ENCODE data around the gene SGIP1. TPM values are rescaled to one million over a fixed set of nuclear protein-coding genes. Genes with fewer than 3 reads are reported as not detected.

The SGIP1 gene
- polyA plus RNA-seq, 1 of the 3 experiments (the other 2 are of a cell fraction): 15.5 TPM

- Histone ChIP-seq H3F3A (replicated peaks; ENCODE audit: insufficient read depth) (no peaks in the 10 kb centered on the region), H3K4me2 (no peak overlapping the region), H4K20me1 (ENCODE audit: insufficient read depth) (no peaks in the 10 kb centered on the region), H2AFZ (ENCODE audit: low read depth) (no peak overlapping the region), H3K4me1 (ENCODE audit: control insufficient read depth in 1 of 2, insufficient read depth in 2 of 2, low read depth in 1 of 2, low read length in 1 of 2) (no peaks in the 10 kb centered on the region; a peak in 1 of 4 replicates), H3K79me2 (ENCODE audit: insufficient read depth) (no peaks in the 10 kb centered on the region), H3K36me3 (replicated peaks in 1 of 2; ENCODE audit: control insufficient read depth in 1 of 2, insufficient read depth in 2 of 2, low read length in 1 of 2) (no peaks in the 10 kb centered on the region), H3K27ac (ENCODE audit: low read depth in 2 of 2, low read length in 1 of 2) (no peak overlapping the region), H3K9me2 (no peaks in the 10 kb centered on the region), H3K9me3 (no peaks in the 10 kb centered on the region), H3K9ac (no peak overlapping the region), H3K27me3 (ENCODE audit: insufficient read depth) (no peaks in the 10 kb centered on the region), H3K4me3 (ENCODE audit: low read depth in 2 of 2, low read length in 1 of 2) (no peak overlapping the region)
- ChIA-PET CTCF (interaction anchor here (1.2 kb wide), 1 partner anchor 161 kb away, joined by 3 read pairs; no protein-coding TSS in a partner anchor), POLR2A (no interaction called here)
- TF ChIP-seq, protein P1, sequence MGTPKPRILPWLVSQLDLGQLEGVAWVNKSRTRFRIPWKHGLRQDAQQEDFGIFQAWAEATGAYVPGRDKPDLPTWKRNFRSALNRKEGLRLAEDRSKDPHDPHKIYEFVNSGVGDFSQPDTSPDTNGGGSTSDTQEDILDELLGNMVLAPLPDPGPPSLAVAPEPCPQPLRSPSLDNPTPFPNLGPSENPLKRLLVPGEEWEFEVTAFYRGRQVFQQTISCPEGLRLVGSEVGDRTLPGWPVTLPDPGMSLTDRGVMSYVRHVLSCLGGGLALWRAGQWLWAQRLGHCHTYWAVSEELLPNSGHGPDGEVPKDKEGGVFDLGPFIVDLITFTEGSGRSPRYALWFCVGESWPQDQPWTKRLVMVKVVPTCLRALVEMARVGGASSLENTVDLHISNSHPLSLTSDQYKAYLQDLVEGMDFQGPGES (IDR thresholded peaks at IDR 0.05; ENCODE audit: low read depth, low read length): no peak
- TF ChIP-seq FOXM1 (IDR thresholded peaks at IDR 0.05; ENCODE audit: low read depth) (no peak), ELF1 (IDR thresholded peaks at IDR 0.05) (no peak), JUND (IDR thresholded peaks at IDR 0.05) (no peak), GABPA (IDR thresholded peaks at IDR 0.05; ENCODE audit: low read depth) (no peak), MAX (IDR thresholded peaks at IDR 0.05; ENCODE audit: low read depth) (no peak), TEAD4 (IDR thresholded peaks at IDR 0.05; ENCODE audit: borderline replicate concordance, insufficient read depth) (no peak), RFX5 (IDR thresholded peaks at IDR 0.05; ENCODE audit: low read length) (no peak), RCOR1 (IDR thresholded peaks at IDR 0.05; ENCODE audit: low read length) (no peak), RXRA (IDR thresholded peaks at IDR 0.05; ENCODE audit: borderline replicate concordance, low read depth) (no peak), EP300 (IDR thresholded peaks at IDR 0.05; ENCODE audit: borderline replicate concordance in 1 of 2, low read depth in 1 of 2, low read length in 1 of 2) (no peak), MEF2A (IDR thresholded peaks at IDR 0.05; ENCODE audit: borderline replicate concordance, low read depth) (no peak), TAF1 (IDR thresholded peaks at IDR 0.05; ENCODE audit: borderline replicate concordance, low read depth, low read length) (no peak), RAD21 (IDR thresholded peaks at IDR 0.05; ENCODE audit: low read length) (no peak), POLR2AphosphoS5 (IDR thresholded peaks at IDR 0.05; ENCODE audit: low read depth, low read length) (no peak), NFIC (IDR thresholded peaks at IDR 0.05; ENCODE audit: borderline replicate concordance) (no peak), SMC3 (IDR thresholded peaks at IDR 0.05; ENCODE audit: low read depth, low read length) (no peak)
- TF ChIP-seq, protein P2, sequence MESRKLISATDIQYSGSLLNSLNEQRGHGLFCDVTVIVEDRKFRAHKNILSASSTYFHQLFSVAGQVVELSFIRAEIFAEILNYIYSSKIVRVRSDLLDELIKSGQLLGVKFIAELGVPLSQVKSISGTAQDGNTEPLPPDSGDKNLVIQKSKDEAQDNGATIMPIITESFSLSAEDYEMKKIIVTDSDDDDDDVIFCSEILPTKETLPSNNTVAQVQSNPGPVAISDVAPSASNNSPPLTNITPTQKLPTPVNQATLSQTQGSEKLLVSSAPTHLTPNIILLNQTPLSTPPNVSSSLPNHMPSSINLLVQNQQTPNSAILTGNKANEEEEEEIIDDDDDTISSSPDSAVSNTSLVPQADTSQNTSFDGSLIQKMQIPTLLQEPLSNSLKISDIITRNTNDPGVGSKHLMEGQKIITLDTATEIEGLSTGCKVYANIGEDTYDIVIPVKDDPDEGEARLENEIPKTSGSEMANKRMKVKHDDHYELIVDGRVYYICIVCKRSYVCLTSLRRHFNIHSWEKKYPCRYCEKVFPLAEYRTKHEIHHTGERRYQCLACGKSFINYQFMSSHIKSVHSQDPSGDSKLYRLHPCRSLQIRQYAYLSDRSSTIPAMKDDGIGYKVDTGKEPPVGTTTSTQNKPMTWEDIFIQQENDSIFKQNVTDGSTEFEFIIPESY (IDR thresholded peaks at IDR 0.05; ENCODE audit: borderline replicate concordance, low read depth): no peak
- TF ChIP-seq, protein P3, sequence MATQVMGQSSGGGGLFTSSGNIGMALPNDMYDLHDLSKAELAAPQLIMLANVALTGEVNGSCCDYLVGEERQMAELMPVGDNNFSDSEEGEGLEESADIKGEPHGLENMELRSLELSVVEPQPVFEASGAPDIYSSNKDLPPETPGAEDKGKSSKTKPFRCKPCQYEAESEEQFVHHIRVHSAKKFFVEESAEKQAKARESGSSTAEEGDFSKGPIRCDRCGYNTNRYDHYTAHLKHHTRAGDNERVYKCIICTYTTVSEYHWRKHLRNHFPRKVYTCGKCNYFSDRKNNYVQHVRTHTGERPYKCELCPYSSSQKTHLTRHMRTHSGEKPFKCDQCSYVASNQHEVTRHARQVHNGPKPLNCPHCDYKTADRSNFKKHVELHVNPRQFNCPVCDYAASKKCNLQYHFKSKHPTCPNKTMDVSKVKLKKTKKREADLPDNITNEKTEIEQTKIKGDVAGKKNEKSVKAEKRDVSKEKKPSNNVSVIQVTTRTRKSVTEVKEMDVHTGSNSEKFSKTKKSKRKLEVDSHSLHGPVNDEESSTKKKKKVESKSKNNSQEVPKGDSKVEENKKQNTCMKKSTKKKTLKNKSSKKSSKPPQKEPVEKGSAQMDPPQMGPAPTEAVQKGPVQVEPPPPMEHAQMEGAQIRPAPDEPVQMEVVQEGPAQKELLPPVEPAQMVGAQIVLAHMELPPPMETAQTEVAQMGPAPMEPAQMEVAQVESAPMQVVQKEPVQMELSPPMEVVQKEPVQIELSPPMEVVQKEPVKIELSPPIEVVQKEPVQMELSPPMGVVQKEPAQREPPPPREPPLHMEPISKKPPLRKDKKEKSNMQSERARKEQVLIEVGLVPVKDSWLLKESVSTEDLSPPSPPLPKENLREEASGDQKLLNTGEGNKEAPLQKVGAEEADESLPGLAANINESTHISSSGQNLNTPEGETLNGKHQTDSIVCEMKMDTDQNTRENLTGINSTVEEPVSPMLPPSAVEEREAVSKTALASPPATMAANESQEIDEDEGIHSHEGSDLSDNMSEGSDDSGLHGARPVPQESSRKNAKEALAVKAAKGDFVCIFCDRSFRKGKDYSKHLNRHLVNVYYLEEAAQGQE (IDR thresholded peaks at IDR 0.05; ENCODE audit: low read depth, low read length): no peak
- TF ChIP-seq, protein P4, sequence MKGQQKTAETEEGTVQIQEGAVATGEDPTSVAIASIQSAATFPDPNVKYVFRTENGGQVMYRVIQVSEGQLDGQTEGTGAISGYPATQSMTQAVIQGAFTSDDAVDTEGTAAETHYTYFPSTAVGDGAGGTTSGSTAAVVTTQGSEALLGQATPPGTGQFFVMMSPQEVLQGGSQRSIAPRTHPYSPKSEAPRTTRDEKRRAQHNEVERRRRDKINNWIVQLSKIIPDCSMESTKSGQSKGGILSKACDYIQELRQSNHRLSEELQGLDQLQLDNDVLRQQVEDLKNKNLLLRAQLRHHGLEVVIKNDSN (IDR thresholded peaks at IDR 0.05; ENCODE audit: borderline replicate concordance, low read depth): no peak
- 69% methylated on average over 1 of the region's 1 CpG for WGBS (ENCODE audit: low lambda C conversion rate)
- DNase-seq: no peak
Observed at GRCh38 chr1:66768965-66769364, 235.0 kb downstream of the SGIP1 start.

Measured in SK-N-SH (cell line).